Gastrocnemius medialis (tissue), 4 donors: Measurements from ENCODE around the gene PTPRCAP. TPM values are rescaled to one million over a fixed set of nuclear protein-coding genes. Genes with fewer than 3 reads are reported as not detected.

ENCODE experiments used
- ATAC-seq, 2 donors: fragments of 150-250 bp; one replicate each; pipeline ENCODE4 v1.9.1; 2016
- DNase-seq, 2 donors: peaks; one replicate each; pipeline ENCODE4 v3.0.0-alpha.2; 2019
- H3K27ac ChIP-seq, 4 donors: fragments of 200-600 bp; sonication (generic); 1 replicate in 1 of 4; 2 replicates in 3 of 4; pipeline ENCODE4 v1.5.1; 2016 to 2018; ENCODE audit warnings: mild to moderate bottlenecking in 2 of 4, moderate library complexity in 1 of 4
- H3K27me3 ChIP-seq, 3 donors: fragments of 200-600 bp; sonication (generic) in 2 of 3; 1 replicate in 1 of 3; 2 replicates in 2 of 3; pipeline versions ENCODE4 v1.5.1 to v1.6.0; 2016 to 2019; ENCODE audit warnings: mild to moderate bottlenecking in 1 of 3, moderate library complexity in 1 of 3
- H3K36me3 ChIP-seq, 2 donors: fragments of 200-600 bp; sonication (generic) in 1 of 2; one replicate each; pipeline ENCODE4 v1.5.1; 2017 to 2018
- H3K4me1 ChIP-seq, 2 donors: fragments of 200-600 bp; sonication (generic) in 1 of 2; one replicate each; pipeline ENCODE4 v1.5.1; 2016 to 2017; ENCODE audit warnings: mild to moderate bottlenecking in 2 of 2
- H3K4me3 ChIP-seq, 4 donors: fragments of 200-600 bp; sonication (generic) in 3 of 4; 1 replicate in 1 of 4; 2 replicates in 3 of 4; pipeline ENCODE4 v1.5.1; 2016 to 2019; ENCODE audit warnings: mild to moderate bottlenecking in 2 of 4
- H3K9me3 ChIP-seq, 3 donors: fragments of 200-600 bp; sonication (generic) in 2 of 3; 1 replicate in 1 of 3; 2 replicates in 2 of 3; pipeline ENCODE4 v1.5.1; 2016 to 2019
- POLR2A ChIP-seq, 2 donors: fragments of 450-650 bp; IDR thresholded peaks; one replicate each; pipeline ENCODE4 v1.6.1; 2017; ENCODE audit warnings: antibody characterized with exemption in 2 of 2, mild to moderate bottlenecking in 2 of 2, moderate library complexity in 2 of 2
- in situ Hi-C, 4 donors: fragments of 200-750 bp; cut with MboI; loops; one replicate each; pipeline versions ENCODE4 v1.15.0 to v1.8.0; 2017; ENCODE audit warnings: low sequenced_read_pairs in 4 of 4
- intact Hi-C: fragments of 100-400 bp; cut with DNase I; formaldehyde crosslinking; loops from one replicate; pipeline ENCODE4 v1.15.1; 2023; ENCODE audit warnings: low total_unique reads
- total RNA-seq, 4 donors: library from RNA; depleted of rRNA; stranded (reverse); fragments of >200 nt; gene quantifications; one replicate each; pipeline versions ENCODE4 v1.1.0 to v1.2.3, GENCODE V29; 2016
- TF ChIP-seq, protein P1 (sequence below), 5 experiments: fragments of 450-650 bp in 3 of 5; fragments of 200-600 bp in 2 of 5; sonication (generic) in 2 of 5; IDR thresholded peaks in 4 of 5; conservative IDR thresholded peaks in 1 of 5; 1 replicate in 4 of 5; 2 replicates in 1 of 5; pipeline ENCODE4 v1.5.1; 2016 to 2019; ENCODE audit warnings: antibody characterized with exemption in 5 of 5, mild to moderate bottlenecking in 3 of 5, moderate library complexity in 3 of 5

The PTPRCAP gene
- total RNA-seq, 4 donors from 2014 or later: 0.47 to 1.5 (median 1.3) TPM

GRCh38 chr11:67448220-67448609 lies 10.7 kb upstream of the PTPRCAP start:
- in situ Hi-C loops: no loop called here
- Histone ChIP-seq H3K27me3 (no peaks in the 10 kb centered on the region), H3K4me1 (peaks cover 0 to 12% of the 10 kb centered on the region in 2 donors), H3K4me3 (no peak overlapping the region), H3K9me3 (no peaks in the 10 kb centered on the region), H3K36me3 (no peaks in the 10 kb centered on the region), H3K27ac (no peak overlapping the region)
- DNase-seq (no peak), ATAC-seq (no peak)
- TF ChIP-seq POLR2A (IDR thresholded peaks at IDR 0.05): no peak
- TF ChIP-seq, protein P1, sequence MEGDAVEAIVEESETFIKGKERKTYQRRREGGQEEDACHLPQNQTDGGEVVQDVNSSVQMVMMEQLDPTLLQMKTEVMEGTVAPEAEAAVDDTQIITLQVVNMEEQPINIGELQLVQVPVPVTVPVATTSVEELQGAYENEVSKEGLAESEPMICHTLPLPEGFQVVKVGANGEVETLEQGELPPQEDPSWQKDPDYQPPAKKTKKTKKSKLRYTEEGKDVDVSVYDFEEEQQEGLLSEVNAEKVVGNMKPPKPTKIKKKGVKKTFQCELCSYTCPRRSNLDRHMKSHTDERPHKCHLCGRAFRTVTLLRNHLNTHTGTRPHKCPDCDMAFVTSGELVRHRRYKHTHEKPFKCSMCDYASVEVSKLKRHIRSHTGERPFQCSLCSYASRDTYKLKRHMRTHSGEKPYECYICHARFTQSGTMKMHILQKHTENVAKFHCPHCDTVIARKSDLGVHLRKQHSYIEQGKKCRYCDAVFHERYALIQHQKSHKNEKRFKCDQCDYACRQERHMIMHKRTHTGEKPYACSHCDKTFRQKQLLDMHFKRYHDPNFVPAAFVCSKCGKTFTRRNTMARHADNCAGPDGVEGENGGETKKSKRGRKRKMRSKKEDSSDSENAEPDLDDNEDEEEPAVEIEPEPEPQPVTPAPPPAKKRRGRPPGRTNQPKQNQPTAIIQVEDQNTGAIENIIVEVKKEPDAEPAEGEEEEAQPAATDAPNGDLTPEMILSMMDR (IDR thresholded peaks at IDR 0.05 in 4 of 5, conservative IDR thresholded peaks at IDR 0.05 in 1 of 5): no peak
- intact Hi-C loops: no loop called here

- in situ Hi-C loops: no loop called here
- Histone ChIP-seq H3K4me1 (peaks cover 4 to 6% of the 10 kb centered on the region in 2 donors), H3K9me3 (no peaks in the 10 kb centered on the region), H3K36me3 (no peaks in the 10 kb centered on the region), H3K4me3 (no peak overlapping the region), H3K27me3 (no peaks in the 10 kb centered on the region), H3K27ac (no peak overlapping the region)
- no peak for ATAC-seq
- DNase-seq: no peak
- TF ChIP-seq, protein P1 (IDR thresholded peaks at IDR 0.05 in 4 of 5, conservative IDR thresholded peaks at IDR 0.05 in 1 of 5): no peak
- no peak for TF ChIP-seq POLR2A (IDR thresholded peaks at IDR 0.05)
- intact Hi-C loops: no loop called here
These were observed 8.0 kb upstream of the PTPRCAP start for GRCh38 chr11:67445515-67445914.

GRCh38 chr11:67442504-67443404 lies 5.3 kb upstream of the PTPRCAP start:
- in situ Hi-C loops: no loop called here
- DNase-seq: no peak
- peak overlapping the region; percentile 78 to 93 (median 89) for H3K27ac ChIP-seq
- no peaks in the 10 kb centered on the region for H3K36me3 ChIP-seq
- intact Hi-C loops: loop anchor here (2.0 kb wide), 1 partner anchor 22 kb away; no protein-coding TSS in a partner anchor
- peak overlapping the region; percentile 66 to 85 (median 71) for H3K4me3 ChIP-seq
- no peaks in the 10 kb centered on the region for H3K27me3 ChIP-seq
- no peak for TF ChIP-seq POLR2A (IDR thresholded peaks at IDR 0.05)
- TF ChIP-seq, protein P1 (IDR thresholded peaks at IDR 0.05 in 4 of 5, conservative IDR thresholded peaks at IDR 0.05 in 1 of 5): no peak
- peak; percentile 22 to 25 for ATAC-seq
- H3K4me1 ChIP-seq: peaks cover 4 to 13% of the 10 kb centered on the region in 2 donors
- no peaks in the 10 kb centered on the region for H3K9me3 ChIP-seq

DNA sequence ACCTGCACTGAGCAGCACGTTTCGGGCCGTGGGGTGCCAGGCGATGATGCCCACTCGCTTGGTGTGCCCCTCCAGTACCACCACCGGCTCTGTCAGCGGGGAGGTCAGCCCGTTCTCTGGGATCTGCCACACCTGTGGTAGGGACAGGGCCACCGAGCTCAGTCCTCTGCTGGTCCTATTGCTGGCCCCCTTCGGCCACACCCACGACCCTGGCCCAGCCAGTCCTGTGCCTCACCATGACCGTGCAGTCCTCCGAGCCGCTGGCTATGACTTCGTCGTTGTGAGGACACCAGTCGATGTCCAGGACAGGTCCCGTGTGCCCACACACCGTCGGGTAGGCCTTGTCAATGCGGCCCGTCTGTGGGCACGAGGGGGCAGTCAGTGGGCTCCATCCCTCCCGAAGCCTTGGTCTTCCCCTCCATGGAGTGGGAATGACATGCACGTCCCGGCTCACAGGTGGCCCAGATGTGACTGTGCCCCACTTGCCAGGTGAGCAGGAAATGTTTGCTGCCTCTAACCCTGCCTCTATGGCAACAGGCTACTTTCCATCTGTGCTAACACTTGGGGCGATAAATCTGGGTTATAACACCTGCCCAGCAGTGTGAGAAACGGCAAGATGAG lies 4.4 kb upstream of the PTPRCAP start:
- ATAC-seq: no peak
- in situ Hi-C loops: no loop called here
- H3K9me3 ChIP-seq: no peaks in the 10 kb centered on the region
- H3K36me3 ChIP-seq: no peaks in the 10 kb centered on the region
- peaks cover 4 to 13% of the 10 kb centered on the region in 2 donors for H3K4me1 ChIP-seq
- H3K4me3 ChIP-seq: no peak overlapping the region
- H3K27me3 ChIP-seq: no peaks in the 10 kb centered on the region
- intact Hi-C loops: loop anchor here (2.0 kb wide), 1 partner anchor 23 kb away; no protein-coding TSS in a partner anchor
- peak overlapping the region in 1 of 4 donors; percentile 91 for H3K27ac ChIP-seq
- DNase-seq: no peak
- TF ChIP-seq, protein P1 (IDR thresholded peaks at IDR 0.05 in 4 of 5, conservative IDR thresholded peaks at IDR 0.05 in 1 of 5): no peak
- no peak for TF ChIP-seq POLR2A (IDR thresholded peaks at IDR 0.05)
